Liver (tissue), 9 donors: ENCODE data around the gene SNRPF. TPM values are rescaled to one million over a fixed set of nuclear protein-coding genes. Genes with fewer than 3 reads are reported as not detected.

Experiments used
- DNase-seq: peaks from one replicate; pipeline ENCODE4 v3.0.0-alpha.2; 2017; ENCODE audit warnings: low spot score
- H3K27ac ChIP-seq, 2 donors: one replicate each; pipeline ENCODE4 v1.7.0; 2013; ENCODE audit warnings: inconsistent platforms in 2 of 2, low read length in 2 of 2, control low read depth in 1 of 2, low read depth in 1 of 2, mild to moderate bottlenecking in 1 of 2
- H3K27me3 ChIP-seq, 4 donors: one replicate each; pipeline versions ENCODE4 v1.6.1 to v1.7.0; 2013; ENCODE audit warnings: low read length in 3 of 4, inconsistent platforms in 1 of 4, mild to moderate bottlenecking in 1 of 4, moderate library complexity in 1 of 4; ENCODE audit not compliant: control insufficient read depth in 4 of 4, insufficient read depth in 4 of 4
- H3K36me3 ChIP-seq, 4 donors: one replicate each; pipeline versions ENCODE4 v1.6.1 to v1.7.0; 2013; ENCODE audit warnings: low read length in 3 of 4, mild to moderate bottlenecking in 3 of 4, low read depth in 1 of 4, moderate library complexity in 1 of 4; ENCODE audit not compliant: control insufficient read depth in 4 of 4, insufficient read depth in 3 of 4
- H3K4me1 ChIP-seq, 4 donors: one replicate each; pipeline versions ENCODE4 v1.6.1 to v1.7.0; 2013; ENCODE audit warnings: low read length in 3 of 4, mild to moderate bottlenecking in 3 of 4, moderate library complexity in 1 of 4; ENCODE audit not compliant: control insufficient read depth in 4 of 4, insufficient read depth in 4 of 4
- H3K4me3 ChIP-seq, 3 donors: one replicate each; pipeline versions ENCODE4 v1.6.1 to v1.7.0; 2013; ENCODE audit warnings: low read length in 3 of 3, control low read depth in 1 of 3, low read depth in 1 of 3, mild to moderate bottlenecking in 1 of 3
- H3K9ac ChIP-seq, 2 donors: one replicate each; pipeline ENCODE4 v1.7.0; 2013; ENCODE audit warnings: low read length in 2 of 2, mild to moderate bottlenecking in 2 of 2, moderate library complexity in 2 of 2, control low read depth in 1 of 2, low read depth in 1 of 2
- H3K9me3 ChIP-seq, 4 donors: one replicate each; pipeline versions ENCODE4 v1.6.1 to v1.7.0; 2013; ENCODE audit warnings: low read length in 3 of 4; ENCODE audit not compliant: control insufficient read depth in 4 of 4
- EGR1 ChIP-seq, 2 donors: IDR thresholded peaks; 2 replicates each; pipeline ENCODE4 v1.6.1; 2016 to 2018; ENCODE audit warnings: antibody characterized with exemption in 2 of 2, low read depth in 2 of 2
- FOXA1 ChIP-seq: IDR thresholded peaks from 2 replicates; pipeline ENCODE4 v1.6.1; 2016; ENCODE audit warnings: antibody characterized with exemption
- FOXA2 ChIP-seq: IDR thresholded peaks from 2 replicates; pipeline ENCODE4 v1.6.1; 2016; ENCODE audit warnings: antibody characterized with exemption
- GABPA ChIP-seq, 2 donors: IDR thresholded peaks in 1 of 2; conservative IDR thresholded peaks in 1 of 2; 2 replicates each; pipeline ENCODE4 v1.6.1; 2016; ENCODE audit warnings: antibody characterized with exemption in 2 of 2, mild to moderate bottlenecking in 1 of 2, moderate library complexity in 1 of 2
- HNF4A ChIP-seq, 2 donors: conservative IDR thresholded peaks; 2 replicates each; pipeline ENCODE4 v1.6.1; 2016; ENCODE audit warnings: antibody characterized with exemption in 2 of 2, mild to moderate bottlenecking in 2 of 2
- HNF4G ChIP-seq: IDR thresholded peaks from 2 replicates; pipeline ENCODE4 v1.6.1; 2016; ENCODE audit warnings: antibody characterized with exemption
- JUND ChIP-seq, 2 donors: IDR thresholded peaks; 2 replicates each; pipeline ENCODE4 v1.6.1; 2016; ENCODE audit warnings: antibody characterized with exemption in 2 of 2
- NR2F2 ChIP-seq: IDR thresholded peaks from 2 replicates; pipeline ENCODE4 v1.6.1; 2016; ENCODE audit warnings: antibody characterized with exemption
- RAD21 ChIP-seq, 2 donors: IDR thresholded peaks; 2 replicates each; pipeline ENCODE4 v1.6.1; 2016; ENCODE audit warnings: antibody characterized with exemption in 2 of 2, mild to moderate bottlenecking in 2 of 2
- RXRA ChIP-seq, 2 donors: IDR thresholded peaks; 2 replicates each; pipeline ENCODE4 v1.6.1; 2017 to 2018; ENCODE audit warnings: antibody characterized with exemption in 2 of 2, mild to moderate bottlenecking in 1 of 2
- SP1 ChIP-seq: IDR thresholded peaks from 2 replicates; pipeline ENCODE4 v1.6.1; 2018; ENCODE audit warnings: antibody characterized with exemption, mild to moderate bottlenecking
- TAF1 ChIP-seq: conservative IDR thresholded peaks from 2 replicates; pipeline ENCODE4 v1.6.1; 2016; ENCODE audit warnings: antibody characterized with exemption, mild to moderate bottlenecking
- YY1 ChIP-seq: IDR thresholded peaks from 2 replicates; pipeline ENCODE4 v1.6.1; 2016; ENCODE audit warnings: antibody characterized with exemption, mild to moderate bottlenecking
- polyA plus RNA-seq, 2 donors: library from polyadenylated mRNA; stranded (reverse) in 1 of 2; unstranded in 1 of 2; fragments of 200-250 nt in 1 of 2; fragments of >200 nt in 1 of 2; fragmentation: Nextera tagmentation in 1 of 2; extraction: Ambion mirVana in 1 of 2; gene quantifications; one replicate each; pipeline versions ENCODE4 v1.2.1 to v1.2.3, GENCODE V29; 2013 to 2015
- total RNA-seq, 2 donors: library from RNA; depleted of rRNA; stranded (reverse); fragments of >200 nt; gene quantifications; one replicate each; pipeline ENCODE4 v1.2.3, GENCODE V29; 2014
- TF ChIP-seq, protein P1 (sequence below): IDR thresholded peaks from 2 replicates; pipeline ENCODE4 v1.6.1; 2016; ENCODE audit warnings: antibody characterized with exemption
- TF ChIP-seq, protein P2 (sequence below): IDR thresholded peaks from 2 replicates; pipeline ENCODE4 v1.6.1; 2016; ENCODE audit warnings: antibody characterized with exemption
- TF ChIP-seq, protein P3 (sequence below): IDR thresholded peaks from 2 replicates; pipeline ENCODE4 v1.6.1; 2016; ENCODE audit warnings: antibody characterized with exemption
- TF ChIP-seq, protein P4 (sequence below): IDR thresholded peaks from 2 replicates; pipeline ENCODE4 v1.6.1; 2016; ENCODE audit warnings: antibody characterized with exemption, mild to moderate bottlenecking
- TF ChIP-seq, protein P5 (sequence below): fragments of 150-350 bp; IDR thresholded peaks from 2 replicates; pipeline ENCODE4 v1.5.1; 2017; ENCODE audit warnings: improper control_type of control experiment, low read depth, low read length; ENCODE audit not compliant: missing input control
- donor health status: healthy.
- donor health status: healthy.
- donor health status: healthy.
- donor health status: healthy.
- donor health status: healthy.

SNRPF gene
- total and polyA plus RNA-seq, 4 donors = 5.4 to 35.9 (median 12.4) TPM

DNA sequence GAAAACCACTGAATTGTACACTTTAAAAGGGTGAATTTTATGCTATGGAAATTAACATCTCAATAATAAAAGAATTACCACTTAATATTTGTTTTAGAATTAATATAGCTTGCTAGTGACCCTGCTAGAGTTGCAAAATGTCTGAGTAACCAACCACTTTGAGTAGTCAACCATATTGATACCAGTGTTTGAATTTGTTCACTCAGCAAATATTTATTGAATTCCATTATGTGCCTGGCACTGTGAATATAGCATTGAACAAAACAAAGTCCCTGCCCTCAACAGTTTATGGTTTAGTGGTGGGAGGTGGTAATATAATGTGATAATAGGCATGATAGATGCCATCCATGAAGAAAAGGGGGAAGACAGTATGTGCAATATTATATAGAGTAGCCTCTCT lies 4.6 kb downstream of the SNRPF start:
- peaks cover 3 to 29% (median 17%) of the 10 kb centered on the region in 4 donors for H3K36me3 ChIP-seq
- no peaks in the 10 kb centered on the region for H3K27me3 ChIP-seq

More for the DNA sequence above, 4.6 kb downstream of the SNRPF start:
- Histone ChIP-seq H3K4me1 (peaks cover 5 to 21% (median 17%) of the 10 kb centered on the region in 4 donors), H3K27ac (no peak overlapping the region), H3K4me3 (no peak overlapping the region), H3K9me3 (no peaks in the 10 kb centered on the region), H3K9ac (no peak overlapping the region)
- no peak for TF ChIP-seq RXRA (IDR thresholded peaks at IDR 0.05)
- TF ChIP-seq, protein P1, sequence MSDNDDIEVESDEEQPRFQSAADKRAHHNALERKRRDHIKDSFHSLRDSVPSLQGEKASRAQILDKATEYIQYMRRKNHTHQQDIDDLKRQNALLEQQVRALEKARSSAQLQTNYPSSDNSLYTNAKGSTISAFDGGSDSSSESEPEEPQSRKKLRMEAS = no peak
- TF ChIP-seq, protein P2, sequence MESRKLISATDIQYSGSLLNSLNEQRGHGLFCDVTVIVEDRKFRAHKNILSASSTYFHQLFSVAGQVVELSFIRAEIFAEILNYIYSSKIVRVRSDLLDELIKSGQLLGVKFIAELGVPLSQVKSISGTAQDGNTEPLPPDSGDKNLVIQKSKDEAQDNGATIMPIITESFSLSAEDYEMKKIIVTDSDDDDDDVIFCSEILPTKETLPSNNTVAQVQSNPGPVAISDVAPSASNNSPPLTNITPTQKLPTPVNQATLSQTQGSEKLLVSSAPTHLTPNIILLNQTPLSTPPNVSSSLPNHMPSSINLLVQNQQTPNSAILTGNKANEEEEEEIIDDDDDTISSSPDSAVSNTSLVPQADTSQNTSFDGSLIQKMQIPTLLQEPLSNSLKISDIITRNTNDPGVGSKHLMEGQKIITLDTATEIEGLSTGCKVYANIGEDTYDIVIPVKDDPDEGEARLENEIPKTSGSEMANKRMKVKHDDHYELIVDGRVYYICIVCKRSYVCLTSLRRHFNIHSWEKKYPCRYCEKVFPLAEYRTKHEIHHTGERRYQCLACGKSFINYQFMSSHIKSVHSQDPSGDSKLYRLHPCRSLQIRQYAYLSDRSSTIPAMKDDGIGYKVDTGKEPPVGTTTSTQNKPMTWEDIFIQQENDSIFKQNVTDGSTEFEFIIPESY = no peak
- TF ChIP-seq FOXA1 = no peak
- TF ChIP-seq, protein P3, sequence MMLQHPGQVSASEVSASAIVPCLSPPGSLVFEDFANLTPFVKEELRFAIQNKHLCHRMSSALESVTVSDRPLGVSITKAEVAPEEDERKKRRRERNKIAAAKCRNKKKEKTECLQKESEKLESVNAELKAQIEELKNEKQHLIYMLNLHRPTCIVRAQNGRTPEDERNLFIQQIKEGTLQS = no peak
- TF ChIP-seq, protein P4, sequence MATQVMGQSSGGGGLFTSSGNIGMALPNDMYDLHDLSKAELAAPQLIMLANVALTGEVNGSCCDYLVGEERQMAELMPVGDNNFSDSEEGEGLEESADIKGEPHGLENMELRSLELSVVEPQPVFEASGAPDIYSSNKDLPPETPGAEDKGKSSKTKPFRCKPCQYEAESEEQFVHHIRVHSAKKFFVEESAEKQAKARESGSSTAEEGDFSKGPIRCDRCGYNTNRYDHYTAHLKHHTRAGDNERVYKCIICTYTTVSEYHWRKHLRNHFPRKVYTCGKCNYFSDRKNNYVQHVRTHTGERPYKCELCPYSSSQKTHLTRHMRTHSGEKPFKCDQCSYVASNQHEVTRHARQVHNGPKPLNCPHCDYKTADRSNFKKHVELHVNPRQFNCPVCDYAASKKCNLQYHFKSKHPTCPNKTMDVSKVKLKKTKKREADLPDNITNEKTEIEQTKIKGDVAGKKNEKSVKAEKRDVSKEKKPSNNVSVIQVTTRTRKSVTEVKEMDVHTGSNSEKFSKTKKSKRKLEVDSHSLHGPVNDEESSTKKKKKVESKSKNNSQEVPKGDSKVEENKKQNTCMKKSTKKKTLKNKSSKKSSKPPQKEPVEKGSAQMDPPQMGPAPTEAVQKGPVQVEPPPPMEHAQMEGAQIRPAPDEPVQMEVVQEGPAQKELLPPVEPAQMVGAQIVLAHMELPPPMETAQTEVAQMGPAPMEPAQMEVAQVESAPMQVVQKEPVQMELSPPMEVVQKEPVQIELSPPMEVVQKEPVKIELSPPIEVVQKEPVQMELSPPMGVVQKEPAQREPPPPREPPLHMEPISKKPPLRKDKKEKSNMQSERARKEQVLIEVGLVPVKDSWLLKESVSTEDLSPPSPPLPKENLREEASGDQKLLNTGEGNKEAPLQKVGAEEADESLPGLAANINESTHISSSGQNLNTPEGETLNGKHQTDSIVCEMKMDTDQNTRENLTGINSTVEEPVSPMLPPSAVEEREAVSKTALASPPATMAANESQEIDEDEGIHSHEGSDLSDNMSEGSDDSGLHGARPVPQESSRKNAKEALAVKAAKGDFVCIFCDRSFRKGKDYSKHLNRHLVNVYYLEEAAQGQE = no peak
- no peak for TF ChIP-seq HNF4G
- TF ChIP-seq, protein P5, sequence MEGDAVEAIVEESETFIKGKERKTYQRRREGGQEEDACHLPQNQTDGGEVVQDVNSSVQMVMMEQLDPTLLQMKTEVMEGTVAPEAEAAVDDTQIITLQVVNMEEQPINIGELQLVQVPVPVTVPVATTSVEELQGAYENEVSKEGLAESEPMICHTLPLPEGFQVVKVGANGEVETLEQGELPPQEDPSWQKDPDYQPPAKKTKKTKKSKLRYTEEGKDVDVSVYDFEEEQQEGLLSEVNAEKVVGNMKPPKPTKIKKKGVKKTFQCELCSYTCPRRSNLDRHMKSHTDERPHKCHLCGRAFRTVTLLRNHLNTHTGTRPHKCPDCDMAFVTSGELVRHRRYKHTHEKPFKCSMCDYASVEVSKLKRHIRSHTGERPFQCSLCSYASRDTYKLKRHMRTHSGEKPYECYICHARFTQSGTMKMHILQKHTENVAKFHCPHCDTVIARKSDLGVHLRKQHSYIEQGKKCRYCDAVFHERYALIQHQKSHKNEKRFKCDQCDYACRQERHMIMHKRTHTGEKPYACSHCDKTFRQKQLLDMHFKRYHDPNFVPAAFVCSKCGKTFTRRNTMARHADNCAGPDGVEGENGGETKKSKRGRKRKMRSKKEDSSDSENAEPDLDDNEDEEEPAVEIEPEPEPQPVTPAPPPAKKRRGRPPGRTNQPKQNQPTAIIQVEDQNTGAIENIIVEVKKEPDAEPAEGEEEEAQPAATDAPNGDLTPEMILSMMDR = no peak
- no peak for TF ChIP-seq GABPA (IDR thresholded peaks at IDR 0.05 in 1 of 2, conservative IDR thresholded peaks at IDR 0.05 in 1 of 2)
- TF ChIP-seq EGR1 (IDR thresholded peaks at IDR 0.05; ENCODE audit: low read depth in 2 of 2) = no peak
- TF ChIP-seq HNF4A (conservative IDR thresholded peaks at IDR 0.05) = no peak
- no peak for TF ChIP-seq SP1
- no peak for TF ChIP-seq YY1
- no peak for TF ChIP-seq JUND (IDR thresholded peaks at IDR 0.05)
- no peak for TF ChIP-seq RAD21 (IDR thresholded peaks at IDR 0.05)
- no peak for TF ChIP-seq FOXA2
- no peak for TF ChIP-seq NR2F2
- TF ChIP-seq TAF1 = no peak
- no peak for DNase-seq
